ENCODE results near the gene GALNT6. TPM values are rescaled to one million over a fixed set of nuclear protein-coding genes. Genes with fewer than 3 reads are reported as not detected.

GALNT6 gene
- total and polyA plus RNA-seq, 2 donors (not counting 3 experiments of a cell fraction or from before 2014, with no cell fraction given) = 18.7 to 39.2 TPM

DNA sequence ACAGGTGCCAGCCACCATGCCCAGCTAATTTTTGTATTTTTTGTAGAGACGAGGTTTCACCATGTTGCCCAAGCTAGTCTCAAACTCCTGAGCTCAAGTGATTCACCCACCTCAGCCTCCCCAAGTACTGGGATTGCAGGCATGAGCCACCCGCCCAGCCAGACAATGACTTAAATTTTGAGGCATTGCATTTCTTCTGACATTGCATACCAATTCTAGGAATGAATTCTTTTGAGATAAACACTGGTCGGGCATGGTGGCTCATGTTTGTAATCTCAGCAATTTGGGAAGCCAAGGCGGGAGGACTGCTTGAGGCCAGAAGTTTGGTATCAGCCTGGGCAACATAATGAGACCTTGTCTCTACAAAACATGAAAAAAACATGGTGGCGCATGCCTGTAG lies 42.2 kb downstream of the GALNT6 start:
- Histone ChIP-seq H3K4me3 (replicated peaks in 1 of 3; ENCODE audit: insufficient read depth in 1 of 3, low read depth in 1 of 3, low read length in 3 of 3) (no peak overlapping the region), H3K36me3 (ENCODE audit: control insufficient read depth in 2 of 2, extremely low read depth in 1 of 2, insufficient read depth in 2 of 2, low read length in 2 of 2) (no peaks in the 10 kb centered on the region), H3K27ac (ENCODE audit: insufficient read depth, low read depth, low read length) (no peak overlapping the region), H3K27me3 (ENCODE audit: control insufficient read depth in 2 of 2, insufficient read depth in 2 of 2, low read length in 2 of 2) (no peaks in the 10 kb centered on the region), H3K9me3 (replicated peaks; ENCODE audit: control insufficient read depth, insufficient read depth, low read length) (no peaks in the 10 kb centered on the region), H3K9ac (replicated peaks; ENCODE audit: extremely low read depth, insufficient read depth, low read length) (no peak overlapping the region), H2AFZ (ENCODE audit: low read depth, low read length) (no peak overlapping the region), H3K4me2 (ENCODE audit: insufficient read depth, low read length) (no peak overlapping the region), H3K4me1 (ENCODE audit: control insufficient read depth, extremely low read depth, insufficient read depth, low read length) (no peaks in the 10 kb centered on the region), H4K20me1 (replicated peaks; ENCODE audit: control insufficient read depth, extremely low read depth, insufficient read depth, low read length) (no peaks in the 10 kb centered on the region), H3K9me1 (replicated peaks; ENCODE audit: control insufficient read depth, extremely low read depth, insufficient read depth, low read length) (no peaks in the 10 kb centered on the region), H3K79me2 (ENCODE audit: control insufficient read depth, insufficient read depth, low read length) (no peaks in the 10 kb centered on the region)
- intact Hi-C loops (cut with micrococcal nuclease) (no loop called here), dilution Hi-C loops (cut with MboI; ENCODE audit: extremely low pct_ligation_motif_present, low sequenced_read_pairs) (no loop called here)
- ChIA-PET CTCF (interaction anchor here (1.0 to 4.3 kb wide), 3 partner anchors 8 to 584 kb away, joined by 3 to 33 read pairs (median 6); no protein-coding TSS in a partner anchor), POLR2A (no interaction called here)
- no TSS peak for BruUV-seq (replicated peaks)
- DNase-seq (ENCODE audit: low read depth, low spot score) = no peak
- peak; percentile 44 for FAIRE-seq
- TF ChIP-seq EZH2 (IDR thresholded peaks at IDR 0.05; ENCODE audit: borderline replicate concordance, low read depth, low read length, severe bottlenecking) (no peak), POLR2AphosphoS5 (IDR thresholded peaks at IDR 0.05; ENCODE audit: insufficient read depth, low read depth, low read length) (no peak), FOS (IDR thresholded peaks at IDR 0.05; ENCODE audit: borderline replicate concordance, insufficient read depth, low read length) (no peak), POLR2A (IDR thresholded peaks at IDR 0.05; ENCODE audit: low read depth, low read length) (no peak), JUN (IDR thresholded peaks at IDR 0.05; ENCODE audit: borderline replicate concordance, insufficient read depth, insufficient read length, low read depth) (no peak), MYC (IDR thresholded peaks at IDR 0.05; ENCODE audit: low read depth, low read length) (no peak), GATA2 (IDR thresholded peaks at IDR 0.05; ENCODE audit: insufficient read depth, insufficient read length, low read depth, low read length) (no peak)
- TF ChIP-seq, protein P1, sequence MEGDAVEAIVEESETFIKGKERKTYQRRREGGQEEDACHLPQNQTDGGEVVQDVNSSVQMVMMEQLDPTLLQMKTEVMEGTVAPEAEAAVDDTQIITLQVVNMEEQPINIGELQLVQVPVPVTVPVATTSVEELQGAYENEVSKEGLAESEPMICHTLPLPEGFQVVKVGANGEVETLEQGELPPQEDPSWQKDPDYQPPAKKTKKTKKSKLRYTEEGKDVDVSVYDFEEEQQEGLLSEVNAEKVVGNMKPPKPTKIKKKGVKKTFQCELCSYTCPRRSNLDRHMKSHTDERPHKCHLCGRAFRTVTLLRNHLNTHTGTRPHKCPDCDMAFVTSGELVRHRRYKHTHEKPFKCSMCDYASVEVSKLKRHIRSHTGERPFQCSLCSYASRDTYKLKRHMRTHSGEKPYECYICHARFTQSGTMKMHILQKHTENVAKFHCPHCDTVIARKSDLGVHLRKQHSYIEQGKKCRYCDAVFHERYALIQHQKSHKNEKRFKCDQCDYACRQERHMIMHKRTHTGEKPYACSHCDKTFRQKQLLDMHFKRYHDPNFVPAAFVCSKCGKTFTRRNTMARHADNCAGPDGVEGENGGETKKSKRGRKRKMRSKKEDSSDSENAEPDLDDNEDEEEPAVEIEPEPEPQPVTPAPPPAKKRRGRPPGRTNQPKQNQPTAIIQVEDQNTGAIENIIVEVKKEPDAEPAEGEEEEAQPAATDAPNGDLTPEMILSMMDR (IDR thresholded peaks at IDR 0.05; ENCODE audit: extremely low read depth in 1 of 2, insufficient read depth in 1 of 2, low read depth in 1 of 2, low read length in 2 of 2) = no peak
- TF ChIP-seq, protein P2, sequence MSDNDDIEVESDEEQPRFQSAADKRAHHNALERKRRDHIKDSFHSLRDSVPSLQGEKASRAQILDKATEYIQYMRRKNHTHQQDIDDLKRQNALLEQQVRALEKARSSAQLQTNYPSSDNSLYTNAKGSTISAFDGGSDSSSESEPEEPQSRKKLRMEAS (IDR thresholded peaks at IDR 0.05; ENCODE audit: insufficient read depth, insufficient read length) = no peak
